HL-60/S4 treated with retinoic acid at 250 ng/mL for 4 days and 3 days (cell line): ENCODE measurements around the gene LBX2.
"Not testable (repeated sequence)": the region's sequence is repeated elsewhere in the genome, so short reads cannot be mapped to it uniquely, and the experiment has no call there.

Experiments used
- in situ Hi-C: fragments of 300-500 bp; cut with MboI; formaldehyde crosslinking; loops from 2 replicates; pipeline ENCODE4 v1.7.0; 2022; ENCODE audit warnings: low sequenced_read_pairs

LBX2 gene

DNA sequence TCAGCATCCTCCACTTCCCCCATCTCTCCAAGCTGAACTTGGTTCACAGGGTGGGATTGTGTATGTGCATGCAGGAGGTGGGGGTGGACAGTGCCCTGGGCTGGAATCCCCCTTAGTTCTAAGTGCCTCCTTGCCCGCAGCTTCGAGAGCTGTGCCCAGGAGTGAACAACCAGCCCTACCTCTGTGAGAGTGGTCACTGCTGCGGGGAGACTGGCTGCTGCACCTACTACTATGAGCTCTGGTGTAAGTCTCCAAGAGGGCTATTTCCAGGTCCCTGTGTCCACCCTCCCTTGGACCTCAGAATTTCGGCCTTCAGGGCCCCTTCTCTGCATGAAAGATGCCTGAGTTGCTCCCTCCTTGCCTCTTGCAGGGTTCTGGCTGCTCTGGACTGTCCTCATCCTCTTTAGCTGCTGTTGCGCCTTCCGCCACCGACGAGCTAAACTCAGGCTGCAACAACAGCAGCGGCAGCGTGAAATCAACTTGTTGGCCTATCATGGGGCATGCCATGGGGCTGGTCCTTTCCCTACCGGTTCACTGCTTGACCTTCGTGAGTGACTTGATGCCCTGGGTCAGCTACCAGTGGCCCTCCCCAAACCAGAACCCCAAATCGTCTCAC is 39.8 kb downstream of the LBX2 start:
- in situ Hi-C loops: not testable (repeated sequence)

DNA sequence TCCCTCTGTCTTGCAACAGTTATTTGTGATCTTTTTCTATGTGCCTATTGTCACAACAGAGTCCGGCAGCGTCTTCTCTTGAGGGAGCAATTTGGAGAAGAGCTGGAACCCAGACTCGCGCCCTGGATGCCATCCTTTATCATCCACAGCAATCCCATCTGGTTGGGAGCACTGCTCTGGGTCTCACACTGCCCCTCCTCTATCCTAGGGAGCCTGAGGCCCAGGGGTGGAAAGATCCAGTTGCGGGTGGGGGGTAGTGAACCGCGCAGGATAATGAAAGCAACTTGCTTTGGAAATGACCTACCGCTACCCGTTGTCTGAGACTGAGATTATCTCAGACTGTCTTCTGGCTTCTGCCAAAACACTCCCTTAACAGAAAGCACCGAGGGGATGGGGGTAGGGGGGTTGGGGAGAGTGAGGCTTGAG is 40.5 kb downstream of the LBX2 start:
- in situ Hi-C loops: no loop called here

DNA sequence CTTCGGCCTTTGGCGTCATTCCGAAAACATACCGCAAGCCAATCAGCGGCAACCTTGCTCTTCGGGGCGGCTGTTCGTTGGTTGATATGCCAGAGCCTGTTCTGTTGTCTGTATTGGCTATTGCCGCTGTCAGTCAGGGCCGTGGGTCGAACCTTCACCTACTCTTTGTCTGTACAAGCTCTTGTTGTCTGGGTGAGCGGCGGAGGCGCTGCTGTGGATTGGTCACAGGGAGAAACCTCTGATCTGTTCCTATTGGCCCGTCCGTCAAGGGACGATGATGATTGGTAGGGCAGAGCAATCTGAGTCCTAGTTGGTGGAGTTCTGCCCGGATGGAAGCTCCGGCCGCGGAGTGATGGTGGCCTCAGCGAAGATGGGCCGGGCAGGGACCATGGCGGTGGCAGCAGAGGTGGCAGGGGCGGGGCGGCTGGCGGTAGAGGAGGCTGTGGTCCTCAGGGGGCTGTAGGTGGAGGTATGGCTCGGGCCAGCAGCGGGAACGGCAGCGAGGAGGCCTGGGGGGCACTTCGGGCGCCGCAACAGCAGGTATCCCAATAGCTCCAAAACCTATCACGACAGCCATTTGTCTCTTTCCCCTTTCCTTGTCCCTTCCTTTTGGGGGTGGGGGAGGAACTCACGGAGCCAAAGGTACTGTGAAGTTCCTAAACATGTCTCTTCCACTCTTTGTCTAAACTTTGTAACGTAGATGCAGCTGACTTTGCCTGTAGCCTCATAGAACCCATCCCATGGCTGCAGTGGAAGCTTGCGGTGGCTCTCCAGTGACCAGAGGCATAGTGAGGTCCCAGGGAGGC is 41.1 kb downstream of the LBX2 start, which contains the start of gene WBP1:
Gene WBP1 (plus strand): TSS at position 307 of the 806 bp plus-strand sequence. CDS start 165 bp downstream, at position 472.
- in situ Hi-C loops: no loop called here

DNA sequence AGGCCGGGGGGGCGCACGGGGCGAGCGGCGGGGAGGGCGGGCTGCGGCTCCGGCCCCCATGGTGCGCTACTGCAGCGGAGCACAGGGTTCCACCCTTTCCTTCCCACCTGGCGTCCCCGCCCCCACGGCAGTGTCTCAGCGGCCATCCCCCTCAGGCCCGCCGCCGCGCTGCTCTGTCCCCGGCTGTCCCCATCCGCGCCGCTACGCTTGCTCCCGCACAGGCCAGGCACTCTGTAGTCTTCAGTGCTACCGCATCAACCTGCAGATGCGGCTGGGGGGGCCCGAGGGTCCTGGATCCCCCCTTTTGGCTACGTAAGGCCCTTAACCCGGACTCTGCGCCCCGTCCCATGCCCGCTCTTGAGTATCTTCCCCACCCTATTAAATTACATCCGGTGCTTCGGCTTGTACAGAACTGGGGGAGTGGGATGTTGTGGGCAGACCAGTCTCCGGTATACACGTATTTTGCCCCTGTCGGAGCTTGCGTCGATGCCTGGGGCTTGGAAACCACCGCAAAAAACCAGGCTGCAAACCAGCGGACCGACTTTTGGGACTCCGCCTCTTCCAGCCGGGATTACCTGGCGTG is 41.8 kb downstream of the LBX2 start:
- in situ Hi-C loops: no loop called here

DNA sequence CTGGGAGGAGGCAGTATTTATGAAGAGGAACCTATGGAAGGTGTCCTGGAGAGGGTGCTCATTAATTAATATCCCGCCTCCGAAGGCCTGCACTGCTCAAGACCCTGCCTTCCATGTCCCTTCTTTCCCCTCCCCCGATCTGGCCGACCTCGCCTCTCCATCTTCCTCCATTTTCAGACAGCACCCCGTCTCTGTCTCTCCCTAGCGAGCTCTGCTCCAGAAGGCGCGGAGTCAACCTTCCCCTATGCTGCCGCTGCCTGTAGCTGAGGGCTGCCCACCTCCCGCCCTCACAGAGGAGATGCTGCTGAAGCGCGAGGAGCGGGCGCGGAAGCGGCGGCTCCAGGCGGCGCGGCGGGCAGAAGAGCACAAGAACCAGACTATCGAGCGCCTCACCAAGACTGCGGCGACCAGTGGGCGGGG is 42.3 kb downstream of the LBX2 start:
- in situ Hi-C loops: no loop called here

DNA sequence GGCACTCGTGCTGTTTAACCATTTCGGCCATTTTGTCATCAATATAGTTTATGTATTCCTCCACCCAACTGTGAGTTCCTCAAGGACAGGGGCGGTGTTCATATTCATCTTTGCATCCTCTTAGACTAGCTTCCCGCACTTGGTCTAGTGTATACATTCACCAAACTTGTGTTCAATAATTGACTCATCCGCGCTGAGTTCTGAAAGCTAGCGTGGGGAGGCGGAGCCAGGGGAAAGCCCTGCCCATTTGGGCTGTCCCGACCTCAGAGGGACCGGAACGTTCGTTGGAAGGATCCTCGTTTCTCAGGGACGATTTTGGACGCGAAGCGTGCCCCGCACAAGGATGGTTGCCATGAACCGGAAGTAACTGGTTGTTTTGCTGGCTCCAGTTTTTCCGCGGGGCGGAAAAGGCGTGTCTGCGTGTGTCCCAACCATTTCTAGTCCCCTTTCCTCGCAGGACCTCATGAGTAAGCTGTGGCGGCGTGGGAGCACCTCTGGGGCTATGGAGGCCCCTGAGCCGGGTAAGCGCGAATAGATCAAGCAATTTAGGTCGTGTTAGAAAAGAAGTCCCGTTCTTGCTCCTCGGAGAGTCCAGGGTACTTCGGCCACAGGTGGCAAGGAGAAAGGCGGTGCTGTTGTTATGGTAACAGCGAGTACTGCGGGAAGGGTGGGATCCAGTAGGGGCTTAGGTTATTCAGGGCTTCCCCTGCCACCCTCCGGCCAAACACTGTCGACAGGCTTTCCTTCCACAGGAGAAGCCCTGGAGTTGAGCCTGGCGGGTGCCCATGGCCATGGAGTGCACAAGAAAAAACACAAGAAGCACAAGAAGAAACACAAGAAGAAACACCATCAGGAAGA is 44.5 kb downstream of the LBX2 start, which contains the start of gene INO80B:
Gene INO80B (plus strand): TSS at position 434 of the 858 bp plus-strand sequence. CDS start 30 bp downstream, at position 464.
- in situ Hi-C loops: no loop called here

DNA sequence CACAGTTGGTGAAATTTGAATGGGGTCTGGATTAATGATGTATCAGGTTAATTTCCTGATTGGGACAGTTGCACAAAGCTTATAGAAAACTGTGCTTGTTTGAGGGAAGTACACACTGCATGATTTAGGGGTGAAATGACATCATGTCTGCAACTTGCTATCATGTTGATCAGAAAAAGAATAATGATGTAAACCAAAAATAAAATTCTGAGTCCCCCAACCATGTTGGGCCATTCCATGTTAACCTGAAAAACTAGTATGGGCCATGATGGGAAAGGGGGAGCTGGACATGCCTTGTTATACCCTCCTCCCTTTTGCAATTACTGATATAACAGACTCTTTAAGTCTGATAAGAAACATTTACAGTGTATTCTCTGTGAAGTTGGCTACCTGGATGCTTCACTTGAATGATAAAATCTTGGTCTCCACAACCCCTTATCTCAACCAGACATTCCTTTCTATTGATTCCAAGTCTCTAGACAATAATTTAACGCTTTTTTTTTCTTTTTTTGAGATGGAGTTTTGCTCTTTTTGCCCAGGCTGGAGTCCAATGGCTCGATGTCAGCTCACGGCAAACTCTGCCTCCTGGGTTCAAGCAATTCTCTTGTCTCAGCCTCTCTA is 48.7 kb downstream of the LBX2 start:
- in situ Hi-C loops: no loop called here

DNA sequence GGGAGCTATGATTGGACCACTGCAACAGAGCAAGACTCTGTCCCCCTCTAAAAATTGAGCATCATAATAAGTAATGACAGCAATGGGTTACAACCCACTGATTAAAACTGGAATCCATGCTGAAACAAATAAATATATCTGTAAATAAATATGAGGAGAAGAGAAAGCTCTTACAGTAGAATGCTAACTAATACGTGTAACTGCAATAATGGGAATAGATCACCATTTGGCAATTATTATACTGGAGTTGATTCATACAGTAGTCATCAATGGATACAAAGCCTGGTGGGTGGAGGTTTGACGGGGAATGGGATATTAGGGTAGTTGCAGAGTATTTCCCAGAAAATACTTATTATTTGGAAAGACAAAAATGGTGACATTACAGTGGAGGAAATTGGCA is 50.6 kb downstream of the LBX2 start:
- in situ Hi-C loops: no loop called here
